ENCODE data around the gene GSE1.

The GSE1 gene

GRCh38 chr16:85609539-85609938, 3.6 kb upstream of the GSE1 start:
- ChIA-PET CTCF (interaction anchor here (0.6 to 3.0 kb wide), 7 partner anchors 33 to 193 kb away, joined by 3 to 14 read pairs (median 3); no protein-coding TSS in a partner anchor), POLR2A (interaction anchor here (0.9 kb wide), 1 partner anchor 56 kb away, joined by 4 read pairs; no protein-coding TSS in a partner anchor)
- no peak for DNase-seq (ENCODE audit: extremely low spot score)
- no peak for TF ChIP-seq L3MBTL2 (conservative IDR thresholded peaks at IDR 0.05)
- TF ChIP-seq NFRKB (IDR thresholded peaks at IDR 0.05) = no peak
- no peak for TF ChIP-seq FOXM1 (IDR thresholded peaks at IDR 0.05; ENCODE audit: borderline replicate concordance)
- TF ChIP-seq SP1 (IDR thresholded peaks at IDR 0.05) = no peak
- TF ChIP-seq SUZ12 (IDR thresholded peaks at IDR 0.05) = no peak
- TF ChIP-seq HDGF (IDR thresholded peaks at IDR 0.05; ENCODE audit: borderline replicate concordance) = no peak
- TF ChIP-seq LEF1 (IDR thresholded peaks at IDR 0.05; ENCODE audit: borderline replicate concordance) = no peak

DNA sequence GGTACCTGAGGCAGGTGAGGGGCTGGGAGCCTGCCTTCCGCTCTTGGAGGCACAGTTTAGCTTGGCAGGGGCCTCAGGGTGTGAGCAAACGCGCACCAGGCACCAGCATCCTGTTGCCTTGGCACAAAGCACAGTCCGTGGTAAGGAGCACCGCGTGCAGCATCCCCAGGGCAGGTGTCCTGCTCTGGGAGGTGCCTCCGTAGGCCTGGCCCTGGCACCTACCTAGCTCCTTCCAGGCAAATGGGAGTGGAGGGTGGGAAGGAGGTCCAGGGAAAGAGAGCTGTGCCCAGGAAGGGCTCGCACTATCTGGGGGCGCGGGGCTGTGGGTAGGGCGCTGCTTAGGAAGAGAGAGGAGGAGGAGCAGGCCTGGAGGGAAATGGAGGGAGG, 3.1 kb upstream of the GSE1 start:
- ChIA-PET CTCF (interaction anchor here (0.7 to 3.0 kb wide), 9 partner anchors 33 to 194 kb away, joined by 3 to 14 read pairs (median 3); no protein-coding TSS in a partner anchor), POLR2A (interaction anchor here (0.9 kb wide), 1 partner anchor 57 kb away, joined by 4 read pairs; no protein-coding TSS in a partner anchor)
- no peak for DNase-seq (ENCODE audit: extremely low spot score)
- TF ChIP-seq HDGF (IDR thresholded peaks at IDR 0.05; ENCODE audit: borderline replicate concordance) (no peak), ELF4 (IDR thresholded peaks at IDR 0.05) (no peak), NFRKB (IDR thresholded peaks at IDR 0.05) (no peak), FOXA1 (IDR thresholded peaks at IDR 0.05) (no peak), ZNF384 (IDR thresholded peaks at IDR 0.05) (no peak), SP1 (IDR thresholded peaks at IDR 0.05) (no peak), BHLHE40 (IDR thresholded peaks at IDR 0.05; ENCODE audit: borderline replicate concordance) (no peak), PKNOX1 (IDR thresholded peaks at IDR 0.05) (no peak), ARNT (IDR thresholded peaks at IDR 0.05) (no peak)

GRCh38 chr16:85610446-85611193, 2.5 kb upstream of the GSE1 start:
- CTCF ChIA-PET = interaction anchor here (0.5 to 3.0 kb wide), 10 partner anchors 34 to 275 kb away, joined by 3 to 14 read pairs (median 3); no protein-coding TSS in a partner anchor
- POLR2A ChIA-PET = interaction anchor here (0.7 kb wide), 2 partner anchors 82 to 137 kb away, joined by 3 read pairs; no protein-coding TSS in a partner anchor
- DNase-seq (ENCODE audit: extremely low spot score) = peak; percentile 83
- TF ChIP-seq PKNOX1 (IDR thresholded peaks at IDR 0.05) (peak; percentile 66), L3MBTL2 (conservative IDR thresholded peaks at IDR 0.05) (peak; percentile 68), TARDBP (IDR thresholded peaks at IDR 0.05) (no peak), CTBP1 (IDR thresholded peaks at IDR 0.05; ENCODE audit: borderline replicate concordance) (peak; percentile 46; the same call in 1 of the 2 replicates)

- TF ChIP-seq BHLHE40 (IDR thresholded peaks at IDR 0.05; ENCODE audit: borderline replicate concordance) (no peak), FOXK2 (IDR thresholded peaks at IDR 0.05) (no peak), NFRKB (IDR thresholded peaks at IDR 0.05) (no peak), CTBP1 (IDR thresholded peaks at IDR 0.05; ENCODE audit: borderline replicate concordance) (no peak), L3MBTL2 (conservative IDR thresholded peaks at IDR 0.05) (no peak), SP1 (IDR thresholded peaks at IDR 0.05) (no peak), LEF1 (IDR thresholded peaks at IDR 0.05; ENCODE audit: borderline replicate concordance) (no peak), SUZ12 (IDR thresholded peaks at IDR 0.05) (no peak), HDGF (IDR thresholded peaks at IDR 0.05; ENCODE audit: borderline replicate concordance) (no peak), ARNT (IDR thresholded peaks at IDR 0.05) (no peak), FOXA1 (IDR thresholded peaks at IDR 0.05) (no peak), PKNOX1 (IDR thresholded peaks at IDR 0.05) (no peak), ZNF384 (IDR thresholded peaks at IDR 0.05) (no peak)
- no peak for DNase-seq (ENCODE audit: extremely low spot score)
- CTCF ChIA-PET = interaction anchor here (0.5 to 3.0 kb wide), 9 partner anchors 34 to 275 kb away, joined by 3 to 14 read pairs (median 3); no protein-coding TSS in a partner anchor
- POLR2A ChIA-PET = interaction anchor here (0.7 to 1.1 kb wide), 3 partner anchors 58 to 137 kb away, joined by 3 read pairs; no protein-coding TSS in a partner anchor
Measured at GRCh38 chr16:85611194-85611443, 2.0 kb upstream of the GSE1 start.

DNA sequence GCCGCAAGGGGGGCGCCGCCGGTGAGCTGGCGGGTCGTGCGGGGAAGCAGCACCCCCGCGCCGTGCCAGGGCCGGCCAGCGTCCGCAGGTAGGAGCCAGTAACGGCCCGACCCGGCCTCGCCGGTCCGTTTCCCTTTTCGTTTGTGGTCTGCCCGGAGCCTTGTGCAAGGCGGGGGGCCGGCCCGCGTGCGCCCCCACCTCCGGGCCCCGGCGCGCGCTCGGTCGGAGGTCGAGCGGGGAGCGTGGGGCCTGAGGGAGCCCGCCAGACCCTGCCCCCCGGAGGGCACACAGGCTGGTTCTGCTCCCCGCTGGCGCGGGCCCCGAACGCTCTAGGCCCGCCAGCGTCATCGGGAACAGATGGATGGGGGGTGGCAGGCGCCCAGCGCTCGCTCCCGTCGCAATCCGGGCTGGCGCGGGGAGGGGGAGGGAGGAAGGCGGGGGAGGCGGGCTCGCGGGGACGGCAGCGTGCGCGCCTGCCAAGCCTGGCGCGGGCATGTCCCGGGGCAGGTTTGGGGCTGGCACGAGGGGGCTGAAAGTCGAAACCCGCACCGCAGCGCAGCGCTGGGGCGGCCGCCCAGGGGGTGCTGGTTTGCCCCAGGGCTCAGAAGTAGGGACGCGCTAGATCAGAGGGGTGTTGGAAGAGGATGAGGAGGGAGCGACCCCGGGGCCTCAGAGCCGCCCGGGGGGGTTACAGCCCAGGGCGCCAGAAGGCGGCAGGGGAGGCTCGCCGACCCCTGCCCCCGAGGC, 1.5 kb upstream of the GSE1 start:
- ChIA-PET CTCF (interaction anchor here (0.8 to 1.3 kb wide), 2 partner anchors 48 to 120 kb away, joined by 3 to 5 read pairs; no protein-coding TSS in a partner anchor), POLR2A (interaction anchor here (0.7 to 2.1 kb wide), 3 partner anchors 54 to 150 kb away, joined by 3 to 9 read pairs (median 3); no protein-coding TSS in a partner anchor)
- no peak for TF ChIP-seq SUZ12 (IDR thresholded peaks at IDR 0.05)
- TF ChIP-seq PKNOX1 (IDR thresholded peaks at IDR 0.05) = no peak
- no peak for TF ChIP-seq SP1 (IDR thresholded peaks at IDR 0.05)
- no peak for TF ChIP-seq FOXK2 (IDR thresholded peaks at IDR 0.05)
- TF ChIP-seq TARDBP (IDR thresholded peaks at IDR 0.05) = no peak
- DNase-seq (ENCODE audit: extremely low spot score) = peak; percentile 66
